22Rv1 (cell line): ENCODE results near the gene EFCC1.

Experiments used
- CTCF ChIP-seq: fragments of 450-650 bp; IDR thresholded peaks from 2 replicates; pipeline ENCODE4 v1.5.1; 2017; ENCODE audit warnings: mild to moderate bottlenecking
- ZFX ChIP-seq: fragments of 450-650 bp; IDR thresholded peaks from 2 replicates; pipeline ENCODE4 v1.6.1; 2017; ENCODE audit warnings: antibody characterized with exemption, borderline replicate concordance

- TF ChIP-seq CTCF (no peak), ZFX (no peak)
These were observed 44.7 kb upstream of the EFCC1 start for GRCh38 chr3:128956440-128956839.
